GM06990 (cell line): Measurements from ENCODE around the gene ZBTB7C.

Source experiments
- DNase-seq: peaks from one replicate; pipeline ENCODE4 v3.0.0-alpha.2; 2011; ENCODE audit not compliant: insufficient read length; ENCODE audit errors: extremely low read depth
- H3K27me3 ChIP-seq: replicated peaks from 2 replicates; pipeline ENCODE4 v1.6.0; 2011; ENCODE audit warnings: low read length; ENCODE audit not compliant: control insufficient read depth, insufficient read depth
- H3K36me3 ChIP-seq: 2 replicates; pipeline ENCODE4 v1.5.1; 2011; ENCODE audit warnings: low read length; ENCODE audit not compliant: control insufficient read depth, insufficient read depth
- H3K4me3 ChIP-seq: replicated peaks from 2 replicates; pipeline ENCODE4 v1.5.1; 2011; ENCODE audit warnings: low read depth, mild to moderate bottlenecking, control low read depth, low read length
- CTCF ChIP-seq: IDR thresholded peaks from 2 replicates; pipeline ENCODE4 v1.5.1; 2011; ENCODE audit warnings: low read length, control low read depth, mild to moderate bottlenecking, inconsistent platforms; ENCODE audit not compliant: insufficient read depth, poor library complexity, severe bottlenecking

The ZBTB7C gene

GRCh38 chr18:48190994-48191393 is 218.2 kb downstream of the ZBTB7C start:
- no peaks in the 10 kb centered on the region for H3K36me3 ChIP-seq
- DNase-seq: no peak
- peaks cover 5% of the 10 kb centered on the region for H3K27me3 ChIP-seq
- TF ChIP-seq CTCF: no peak
- H3K4me3 ChIP-seq: no peak overlapping the region

GRCh38 chr18:48188609-48189008 is 220.6 kb downstream of the ZBTB7C start:
- Histone ChIP-seq H3K27me3 (peaks cover 8% of the 10 kb centered on the region), H3K4me3 (no peak overlapping the region), H3K36me3 (no peaks in the 10 kb centered on the region)
- TF ChIP-seq CTCF: no peak
- no peak for DNase-seq

GRCh38 chr18:48186861-48187260 is 222.3 kb downstream of the ZBTB7C start:
- TF ChIP-seq CTCF: no peak
- H3K4me3 ChIP-seq: no peak overlapping the region
- DNase-seq: no peak
- H3K27me3 ChIP-seq: peaks cover 8% of the 10 kb centered on the region
- H3K36me3 ChIP-seq: no peaks in the 10 kb centered on the region

- Histone ChIP-seq H3K36me3 (no peaks in the 10 kb centered on the region), H3K27me3 (peaks cover 8% of the 10 kb centered on the region), H3K4me3 (no peak overlapping the region)
- no peak for TF ChIP-seq CTCF
- DNase-seq: no peak
Measured at GRCh38 chr18:48186131-48186766, 222.9 kb downstream of the ZBTB7C start.

GRCh38 chr18:48184118-48184517 is 225.1 kb downstream of the ZBTB7C start:
- no peak for DNase-seq
- Histone ChIP-seq H3K4me3 (no peak overlapping the region), H3K27me3 (peaks cover 6% of the 10 kb centered on the region), H3K36me3 (no peaks in the 10 kb centered on the region)
- TF ChIP-seq CTCF: no peak

GRCh38 chr18:48183613-48184012 is 225.6 kb downstream of the ZBTB7C start:
- H3K4me3 ChIP-seq: no peak overlapping the region
- peaks cover 6% of the 10 kb centered on the region for H3K27me3 ChIP-seq
- no peaks in the 10 kb centered on the region for H3K36me3 ChIP-seq
- no peak for DNase-seq
- TF ChIP-seq CTCF: no peak
